Epithelial cell of prostate (primary cell): ENCODE measurements around the gene RNU1-4.
"Not testable (repeated sequence)": the region's sequence is repeated elsewhere in the genome, so short reads cannot be mapped to it uniquely, and the experiment has no call there.

Source experiments
- DNase-seq: peaks from one replicate; pipeline ENCODE4 v3.0.0-alpha.2; 2011; ENCODE audit warnings: low read depth, low spot score
- H3K27ac ChIP-seq: fragments of 450-650 bp; 2 replicates; pipeline ENCODE4 v1.5.1; 2017; ENCODE audit warnings: mild to moderate bottlenecking

RNU1-4 gene

GRCh38 chr1:16725439-16726245 lies 14.7 kb upstream of the RNU1-4 start:
- not testable (repeated sequence) for H3K27ac ChIP-seq, DNase-seq

- no peak overlapping the region for H3K27ac ChIP-seq
- peak; percentile 16 for DNase-seq
Observed at GRCh38 chr1:16727190-16728111, 12.9 kb upstream of the RNU1-4 start.

GRCh38 chr1:16728243-16728949 lies 11.9 kb upstream of the RNU1-4 start:
- H3K27ac ChIP-seq, DNase-seq: not testable (repeated sequence)

- not testable (repeated sequence) for H3K27ac ChIP-seq
Observed at GRCh38 chr1:16732254-16732896, 7.9 kb upstream of the RNU1-4 start.

GRCh38 chr1:16741230-16741629 lies 914 bp downstream of the RNU1-4 start:
- not testable (repeated sequence) for H3K27ac ChIP-seq, DNase-seq

More at GRCh38 chr1:16732254-16732896, 7.9 kb upstream of the RNU1-4 start:
- DNase-seq: not testable (repeated sequence)

DNA sequence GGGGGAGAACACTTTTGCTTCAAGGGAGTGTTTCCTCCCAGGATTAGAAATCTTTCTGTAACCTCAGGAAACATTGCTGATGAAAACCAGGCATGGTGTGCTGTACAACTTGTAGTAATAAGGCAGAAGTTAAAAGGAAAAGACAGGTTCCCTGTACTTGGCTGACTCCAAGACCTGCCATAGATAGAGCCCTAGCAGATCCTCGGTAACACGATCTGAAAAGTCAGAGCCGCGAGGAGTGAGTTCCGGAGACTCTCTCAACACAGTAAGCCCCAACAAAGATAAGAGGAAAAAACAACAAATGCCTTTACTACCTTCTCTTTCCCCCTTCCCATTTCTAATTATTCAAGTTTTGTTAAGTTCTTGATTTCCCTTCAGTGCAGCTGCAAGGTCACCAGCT lies 7.3 kb downstream of the RNU1-4 start:
- DNase-seq, H3K27ac ChIP-seq: not testable (repeated sequence)

DNA sequence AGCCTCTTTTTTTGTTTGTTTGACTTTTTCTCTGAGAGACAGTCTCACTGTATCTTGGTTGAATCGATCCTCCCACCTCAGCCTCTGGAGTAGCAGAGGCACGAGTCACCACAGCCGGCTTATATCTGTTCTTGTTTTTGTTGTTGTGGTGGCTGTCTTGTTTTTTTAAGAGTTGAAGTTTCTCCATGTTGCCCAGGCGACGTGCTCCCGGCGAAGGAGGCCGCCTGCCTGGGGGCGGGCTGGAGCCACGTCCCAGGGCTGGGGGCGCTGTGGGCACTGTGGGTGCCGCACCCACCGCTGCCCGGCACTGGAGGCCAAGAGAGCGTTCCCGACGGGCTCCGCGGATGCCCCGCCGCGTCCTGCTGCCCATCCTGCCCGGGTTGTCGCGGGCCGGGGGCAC lies 8.4 kb downstream of the RNU1-4 start:
- DNase-seq, H3K27ac ChIP-seq: not testable (repeated sequence)

DNA sequence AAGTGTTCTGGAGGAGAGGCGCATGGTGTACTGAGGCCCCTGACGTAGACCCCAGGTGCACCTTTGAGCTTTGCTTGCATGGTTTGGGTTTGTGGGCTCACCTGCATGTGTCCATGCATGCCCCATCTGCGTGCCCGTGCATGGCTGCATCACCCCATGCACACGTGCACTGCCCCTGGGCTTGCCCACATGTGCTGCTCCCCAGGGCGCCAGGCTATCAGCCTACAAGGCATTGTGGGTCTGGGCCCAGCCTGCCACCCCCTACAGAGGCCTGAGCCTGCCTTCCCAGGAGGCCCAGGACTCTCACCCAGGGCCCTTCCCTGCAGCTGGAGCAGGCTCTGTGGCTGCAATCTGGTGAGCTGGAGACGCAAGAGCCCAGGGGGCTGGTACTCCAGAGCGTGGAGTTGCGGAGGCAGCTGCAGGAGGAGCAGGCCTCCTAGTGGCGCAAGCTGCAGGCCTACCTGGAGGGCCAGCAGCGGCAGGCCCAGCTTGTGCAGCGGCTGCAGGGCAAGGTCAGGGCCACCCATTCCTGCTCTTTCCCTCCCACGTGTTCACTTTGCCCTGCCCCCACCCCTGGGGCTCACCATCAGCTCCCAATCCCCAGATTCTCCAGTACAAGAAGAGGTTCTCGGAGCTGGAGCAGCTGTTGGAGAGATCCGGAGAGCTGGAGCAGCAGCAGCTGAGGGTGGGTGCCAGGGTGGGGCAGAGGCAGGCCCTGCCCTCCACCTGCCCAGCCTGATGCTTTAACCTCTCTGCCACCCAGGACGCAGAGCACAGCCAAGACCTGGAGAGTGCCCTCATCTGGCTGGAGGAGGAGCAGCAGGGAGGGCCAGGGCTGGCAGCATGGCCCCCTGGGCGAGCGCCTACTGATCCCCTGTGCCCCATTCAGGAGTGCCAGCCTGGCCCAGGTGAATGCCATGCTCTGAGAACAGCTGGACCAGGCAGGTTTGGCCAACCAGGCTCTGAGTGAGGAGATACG lies 9.9 kb downstream of the RNU1-4 start:
- H3K27ac ChIP-seq, DNase-seq: not testable (repeated sequence)

GRCh38 chr1:16752770-16753169 lies 12.5 kb downstream of the RNU1-4 start:
- not testable (repeated sequence) for H3K27ac ChIP-seq, DNase-seq

- not testable (repeated sequence) for DNase-seq, H3K27ac ChIP-seq
Observed at GRCh38 chr1:16755385-16755784, 15.1 kb downstream of the RNU1-4 start.

DNA sequence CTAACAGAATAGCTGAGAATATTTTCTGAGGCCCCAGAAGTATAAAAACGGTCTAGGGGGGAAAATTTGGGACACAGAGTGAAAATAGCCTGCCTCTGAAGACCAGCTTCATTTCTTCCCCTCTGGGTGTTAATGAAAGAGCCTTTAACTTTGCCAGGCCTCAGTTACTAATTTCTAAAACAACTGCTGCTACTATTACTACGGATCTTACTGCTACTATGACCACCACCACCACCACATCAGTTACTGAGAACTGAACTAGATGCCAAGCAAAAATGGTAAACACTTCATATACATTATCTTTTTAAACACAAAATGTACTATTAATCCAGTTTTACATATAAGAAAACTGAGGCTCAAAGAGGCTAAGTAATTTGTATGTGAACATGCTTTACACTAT lies 15.6 kb downstream of the RNU1-4 start:
- not testable (repeated sequence) for DNase-seq, H3K27ac ChIP-seq

- DNase-seq, H3K27ac ChIP-seq: not testable (repeated sequence)
Observed at GRCh38 chr1:16757574-16757973, 17.3 kb downstream of the RNU1-4 start.

DNA sequence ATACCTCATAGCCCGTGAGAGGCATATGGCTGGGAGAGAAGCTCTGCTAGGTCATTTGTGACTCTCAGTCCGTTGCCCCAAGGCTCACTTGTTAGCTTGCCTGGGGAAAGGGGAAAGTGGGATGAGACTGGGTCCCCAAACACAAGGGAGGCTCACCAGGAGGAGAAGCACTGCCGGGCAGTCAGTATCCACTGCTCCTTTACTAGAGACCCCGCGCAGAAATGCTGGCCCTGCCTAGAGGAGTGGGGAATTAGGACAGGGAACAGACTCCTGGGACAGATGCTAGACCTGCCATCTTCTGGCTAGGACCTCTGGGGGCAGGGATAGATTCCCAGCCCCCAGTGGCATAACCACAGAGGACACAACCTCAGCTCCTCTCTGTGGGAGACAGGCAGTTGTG lies 17.7 kb downstream of the RNU1-4 start:
- H3K27ac ChIP-seq, DNase-seq: not testable (repeated sequence)

DNA sequence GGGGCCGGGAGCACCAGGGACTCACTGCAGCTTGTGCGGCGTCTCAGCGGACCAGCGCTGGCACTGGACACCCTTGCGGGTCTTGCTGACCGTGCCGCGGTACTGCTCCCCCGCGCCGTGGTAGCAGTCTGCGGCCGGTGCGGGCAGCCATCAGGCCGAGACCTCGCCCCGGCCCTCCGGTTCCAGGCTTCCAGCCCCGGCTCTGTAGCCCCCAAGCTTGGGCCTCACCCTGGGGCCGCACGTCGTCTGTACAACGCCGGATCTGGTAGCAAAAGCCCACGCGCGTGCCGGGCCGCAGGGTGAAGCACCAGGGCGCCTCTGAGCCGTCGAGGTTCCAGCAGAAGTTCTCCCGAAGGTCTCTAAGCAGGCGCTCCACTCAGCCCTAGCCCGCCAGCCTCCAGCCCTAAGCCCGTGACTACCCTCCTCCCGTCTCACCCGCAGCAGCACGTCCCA lies 18.8 kb downstream of the RNU1-4 start:
- not testable (repeated sequence) for DNase-seq, H3K27ac ChIP-seq

- DNase-seq, H3K27ac ChIP-seq: not testable (repeated sequence)
Observed at GRCh38 chr1:16759650-16760455, 19.5 kb downstream of the RNU1-4 start.

DNA sequence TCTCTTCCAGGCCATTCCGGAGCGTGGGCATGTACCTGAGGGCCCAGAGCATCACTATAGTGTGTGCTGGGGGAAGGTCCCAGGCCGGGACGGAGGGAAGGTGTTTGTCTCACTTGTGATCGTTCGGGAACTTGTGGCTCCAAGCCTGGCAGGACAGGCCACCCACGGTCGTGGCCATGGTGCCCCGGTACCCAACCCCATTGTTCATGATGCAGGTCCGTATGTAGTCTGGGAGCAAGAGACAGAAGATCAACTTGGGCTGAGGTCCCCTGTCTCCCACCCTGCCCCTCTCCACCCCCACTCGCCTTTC lies 20.1 kb downstream of the RNU1-4 start:
- H3K27ac ChIP-seq, DNase-seq: not testable (repeated sequence)

- not testable (repeated sequence) for DNase-seq
Observed at GRCh38 chr1:16760801-16761200, 20.5 kb downstream of the RNU1-4 start.

DNA sequence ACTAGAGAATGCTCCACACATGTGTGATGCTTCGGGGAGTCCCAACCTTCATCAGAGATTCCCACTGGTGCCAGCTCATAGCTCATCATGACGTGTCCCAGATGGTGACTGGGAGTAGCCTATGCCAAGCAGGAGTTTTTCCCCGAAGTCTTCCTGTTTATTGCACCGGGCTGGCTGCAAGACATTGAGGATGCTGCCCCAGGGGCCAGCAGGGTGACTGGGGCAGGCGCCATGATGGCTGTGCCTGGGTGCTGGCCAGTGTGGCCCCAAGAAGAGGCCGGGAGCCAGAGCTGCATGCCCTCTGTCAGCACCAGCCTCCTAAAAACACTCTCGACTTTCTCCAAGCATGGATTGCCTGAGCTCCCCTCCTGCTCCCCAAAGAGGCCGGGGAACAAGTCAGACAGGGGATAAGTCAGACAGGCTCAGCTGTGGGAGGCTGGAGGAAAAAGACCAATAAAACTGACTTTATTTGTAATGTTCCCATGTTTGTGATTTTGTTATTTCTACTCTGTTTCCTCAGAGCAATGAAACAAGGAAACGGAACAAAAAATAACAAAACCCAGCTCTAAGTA lies 24.0 kb downstream of the RNU1-4 start:
- not testable (repeated sequence) for DNase-seq, H3K27ac ChIP-seq

More at GRCh38 chr1:16760801-16761200, 20.5 kb downstream of the RNU1-4 start:
- H3K27ac ChIP-seq: not testable (repeated sequence)
